GM12801 (cell line): ENCODE measurements around the gene PRSS36.

Experiments used
- CTCF ChIP-seq: IDR thresholded peaks from one replicate; pipeline ENCODE4 v1.5.1; 2011; ENCODE audit warnings: control low read depth; ENCODE audit not compliant: insufficient read length; ENCODE audit errors: extremely low read depth

Gene PRSS36

DNA sequence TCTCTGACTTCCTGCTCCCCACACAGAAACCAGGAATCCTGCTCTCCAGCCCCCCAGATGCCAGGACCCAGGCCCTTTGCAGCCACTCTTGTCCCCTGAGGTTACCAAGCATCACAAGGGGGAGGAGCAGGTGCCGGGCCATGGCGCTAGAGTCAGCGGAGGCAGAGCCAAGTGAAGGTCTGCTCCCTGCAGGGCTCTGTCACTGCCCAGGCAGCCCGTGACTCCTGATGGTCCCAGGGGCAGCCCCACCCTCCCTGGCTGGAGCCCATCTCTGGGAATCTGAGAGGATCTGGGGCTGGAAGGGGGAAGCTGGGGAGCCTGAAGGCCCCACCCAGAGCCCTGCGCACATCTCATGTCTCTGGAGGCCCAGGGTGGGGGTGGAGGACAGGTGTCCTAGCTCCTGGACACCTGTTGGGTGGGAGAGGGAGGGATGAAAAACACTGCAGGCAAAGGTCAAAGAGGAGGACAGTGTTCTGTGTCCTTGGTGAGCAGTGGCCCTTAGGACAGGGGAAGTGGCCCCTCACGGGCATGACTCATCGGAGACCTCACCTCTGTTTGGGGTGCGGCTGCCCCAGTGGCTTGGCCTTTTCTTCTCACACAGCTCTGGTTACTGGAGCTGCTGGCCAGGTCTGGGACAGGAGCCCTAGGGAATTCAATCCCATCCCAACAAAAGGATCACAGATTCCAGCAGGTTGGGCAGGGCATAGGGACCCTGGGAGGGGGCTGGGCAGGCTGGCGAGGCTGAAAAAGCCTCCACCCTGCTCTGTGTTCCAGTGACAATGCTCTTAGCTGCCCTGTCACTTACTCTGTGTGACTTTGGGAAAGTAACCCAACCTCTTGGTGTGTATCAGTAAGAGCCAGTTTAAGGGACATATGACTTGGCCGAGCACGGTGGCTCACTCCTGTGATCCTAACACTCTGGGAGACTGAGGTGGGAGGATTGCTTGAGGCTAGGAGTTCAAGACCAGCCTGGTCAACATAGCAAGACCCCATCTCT lies at the start of gene PRSS36:
TSS of gene PRSS36 (minus strand) at position 173 of the 997 bp plus-strand sequence. CDS start at position 142, 31 bp downstream.
- TF ChIP-seq CTCF, result no peak

DNA sequence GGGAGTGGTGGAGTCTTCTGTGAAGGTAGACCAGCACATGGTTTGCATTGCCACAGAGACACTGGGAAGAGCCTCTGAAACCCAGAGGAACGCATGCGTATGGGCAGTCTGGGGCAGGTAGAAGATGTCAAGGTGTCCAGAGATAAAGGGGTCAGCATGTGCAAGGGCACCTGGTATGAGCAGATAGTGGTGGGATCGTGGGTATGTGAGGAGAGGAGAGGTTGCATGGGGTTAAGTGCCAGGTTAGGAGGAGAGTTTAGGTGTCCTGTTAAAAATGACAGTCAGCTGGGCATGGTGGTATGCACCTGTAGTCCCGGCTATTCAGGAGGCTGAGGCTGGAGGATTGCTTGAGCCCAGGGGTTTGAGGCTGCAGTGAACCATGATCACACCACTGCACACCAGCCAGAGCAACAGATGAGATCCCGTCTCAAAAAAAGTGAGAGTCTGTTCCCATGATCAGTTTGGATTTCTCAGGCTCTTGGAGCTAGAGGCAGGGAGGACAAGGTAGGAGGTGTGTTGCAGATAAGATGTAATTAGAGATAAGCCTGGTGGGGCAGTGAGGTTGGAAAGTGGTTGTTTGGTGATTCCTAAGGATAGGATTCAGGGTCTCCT lies 49.7 kb upstream of the PRSS36 start:
- TF ChIP-seq CTCF, result no peak

GRCh38 chr16:31198207-31198882 lies 48.5 kb upstream of the PRSS36 start:
- no peak for TF ChIP-seq CTCF

- no peak for TF ChIP-seq CTCF
These were observed 46.6 kb upstream of the PRSS36 start for GRCh38 chr16:31196324-31197088.

DNA sequence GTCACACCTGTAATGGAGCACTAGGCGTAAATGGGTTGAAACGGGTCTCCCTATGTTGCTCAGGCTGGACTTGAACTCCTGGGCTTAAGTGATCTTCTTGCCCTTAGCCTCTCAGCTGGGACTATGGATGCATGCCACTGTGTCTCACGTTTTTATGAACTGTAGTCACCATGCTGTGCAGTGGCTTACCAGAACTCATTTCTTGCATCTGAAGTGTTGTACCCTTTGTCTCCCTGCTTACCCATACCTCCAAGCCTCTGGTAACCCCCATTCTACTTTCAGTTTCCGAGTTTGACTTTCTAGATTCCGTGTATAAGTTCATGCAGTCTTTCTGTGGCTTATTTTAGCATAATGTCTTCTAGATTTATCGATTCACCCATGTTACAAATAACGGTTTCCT lies 45.0 kb upstream of the PRSS36 start:
- no peak for TF ChIP-seq CTCF

GRCh38 chr16:31193874-31194273 lies 44.0 kb upstream of the PRSS36 start:
- no peak for TF ChIP-seq CTCF
